Muscle layer of duodenum (tissue), 2 donors: ENCODE results near the gene SUMO2.
A peak's percentile ranks its signal among the peaks of the same experiment; 100 is the strongest.
"Not testable (repeated sequence)": the region's sequence is repeated elsewhere in the genome, so short reads cannot be mapped to it uniquely, and the experiment has no call there.

Source experiments
- H3K27ac ChIP-seq: one replicate; pipeline ENCODE4 v1.7.0; 2013; ENCODE audit warnings: mild to moderate bottlenecking, low read length
- H3K27me3 ChIP-seq: one replicate; pipeline ENCODE4 v1.7.0; 2013; ENCODE audit warnings: low read depth, mild to moderate bottlenecking, control low read depth, low read length
- H3K36me3 ChIP-seq, 2 donors: one replicate each; pipeline ENCODE4 v1.7.0; 2013; ENCODE audit warnings: low read length in 2 of 2, control low read depth in 1 of 2, mild to moderate bottlenecking in 1 of 2; ENCODE audit not compliant: insufficient read depth in 2 of 2, control insufficient read depth in 1 of 2
- H3K4me1 ChIP-seq, 2 donors: one replicate each; pipeline ENCODE4 v1.7.0; 2013; ENCODE audit warnings: low read length in 2 of 2, mild to moderate bottlenecking in 2 of 2, control low read depth in 1 of 2, moderate library complexity in 1 of 2; ENCODE audit not compliant: insufficient read depth in 2 of 2, control insufficient read depth in 1 of 2
- H3K4me3 ChIP-seq, 2 donors: one replicate each; pipeline ENCODE4 v1.7.0; 2013; ENCODE audit warnings: low read length in 2 of 2, low read depth in 1 of 2, mild to moderate bottlenecking in 1 of 2
- H3K9me3 ChIP-seq, 2 donors: one replicate each; pipeline ENCODE4 v1.7.0; 2013; ENCODE audit warnings: low read length in 2 of 2, control low read depth in 1 of 2, mild to moderate bottlenecking in 1 of 2; ENCODE audit not compliant: control insufficient read depth in 1 of 2
- donor health status: healthy.

The SUMO2 gene

DNA sequence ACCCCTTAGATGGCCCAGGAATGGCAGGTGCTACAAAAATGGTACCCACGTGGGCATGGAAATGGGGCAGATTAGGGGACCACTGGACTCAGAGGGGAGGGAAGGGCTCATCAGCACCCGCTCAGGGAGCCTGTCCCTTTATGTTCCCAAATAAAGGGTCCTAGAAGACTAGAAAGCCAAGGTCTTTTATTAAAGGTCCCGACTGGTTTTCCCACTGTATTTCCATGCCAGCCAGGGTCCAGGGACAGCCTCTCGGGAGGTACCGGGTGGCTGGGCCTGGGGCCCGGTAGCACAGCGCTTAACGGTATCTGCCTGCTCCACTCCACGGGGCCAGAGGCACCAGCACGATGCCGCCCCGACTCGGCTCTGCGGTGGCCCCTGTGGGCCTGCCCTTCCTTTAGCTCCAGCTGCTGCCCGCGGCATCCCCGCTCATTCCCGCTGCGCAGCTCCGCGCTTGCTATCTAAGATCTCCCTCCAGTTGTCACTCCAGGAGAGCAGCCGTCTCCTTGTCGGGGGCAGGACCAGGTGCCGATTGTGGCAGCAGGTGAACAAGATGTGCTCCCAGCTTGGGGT lies 52.6 kb downstream of the SUMO2 start:
- Histone ChIP-seq H3K27ac (peak overlapping the region; percentile 51), H3K36me3 (peaks cover 9 to 19% of the 10 kb centered on the region in 2 donors), H3K4me1 (peaks cover 5 to 9% of the 10 kb centered on the region in 2 donors), H3K4me3 (peak overlapping the region; percentile 67 to 94), H3K9me3 (no peaks in the 10 kb centered on the region), H3K27me3 (no peaks in the 10 kb centered on the region)

DNA sequence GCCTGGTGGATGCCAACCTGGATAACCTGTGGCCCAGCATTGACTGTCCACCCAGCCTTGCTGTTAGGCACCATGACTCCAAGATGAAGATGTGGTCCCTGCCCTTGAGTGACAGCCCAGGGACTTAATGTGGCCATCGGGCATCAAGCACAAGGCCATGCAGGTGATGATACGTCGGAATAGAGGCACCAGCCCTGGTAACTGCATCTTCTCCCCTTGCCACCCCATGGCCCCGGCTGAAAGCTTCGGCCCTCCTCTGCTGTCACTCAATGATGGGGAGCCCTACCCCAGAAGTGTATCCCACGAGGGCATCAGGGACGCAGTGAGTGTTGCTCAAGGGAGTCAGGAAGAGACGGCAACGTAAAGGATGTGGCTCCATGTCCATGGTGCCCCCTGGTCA lies 53.2 kb downstream of the SUMO2 start:
- Histone ChIP-seq H3K27ac (no peak overlapping the region), H3K9me3 (no peaks in the 10 kb centered on the region), H3K36me3 (peaks cover 9 to 19% of the 10 kb centered on the region in 2 donors), H3K27me3 (no peaks in the 10 kb centered on the region), H3K4me1 (peaks cover 5 to 12% of the 10 kb centered on the region in 2 donors), H3K4me3 (no peak overlapping the region)

DNA sequence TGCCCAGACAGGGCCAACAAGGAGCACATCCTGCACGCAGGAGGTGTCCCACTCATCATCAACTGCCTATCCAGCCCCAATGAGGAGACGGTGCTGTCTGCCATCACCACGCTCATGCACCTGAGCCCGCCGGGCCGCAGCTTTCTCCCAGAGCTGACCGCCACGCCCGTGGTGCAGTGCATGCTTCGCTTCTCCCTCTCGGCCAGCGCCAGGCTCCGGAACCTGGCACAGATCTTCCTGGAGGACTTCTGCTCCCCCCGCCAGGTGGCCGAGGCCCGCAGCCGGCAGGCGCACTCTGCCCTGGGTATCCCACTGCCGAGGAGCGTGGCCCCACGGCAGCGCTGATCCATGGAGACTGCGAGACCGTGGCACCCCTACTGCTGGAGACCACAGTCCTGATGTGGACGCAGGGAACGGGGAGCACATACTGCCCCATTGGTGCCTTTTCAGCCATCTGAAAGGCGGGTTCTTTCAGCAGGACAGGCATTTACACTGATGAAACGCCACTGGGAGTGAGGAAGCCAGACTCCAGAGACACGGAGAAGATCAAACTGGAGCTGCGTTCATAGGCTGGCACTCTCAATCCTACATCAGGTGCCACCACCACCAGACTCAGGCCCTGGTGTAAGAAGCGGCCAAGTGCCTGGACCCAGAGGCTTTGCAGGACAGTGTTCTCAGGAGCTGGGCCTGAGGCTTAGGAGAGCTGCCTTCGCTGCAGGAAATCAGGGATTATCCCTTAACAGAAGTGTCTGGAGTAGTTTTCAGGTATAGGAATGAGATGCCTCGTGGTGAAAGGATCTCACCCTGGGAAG lies 53.9 kb downstream of the SUMO2 start:
- Histone ChIP-seq H3K4me3 (no peak overlapping the region), H3K27me3 (no peaks in the 10 kb centered on the region), H3K4me1 (peaks cover 5 to 14% of the 10 kb centered on the region in 2 donors), H3K9me3 (no peaks in the 10 kb centered on the region), H3K27ac (no peak overlapping the region), H3K36me3 (peaks cover 9 to 19% of the 10 kb centered on the region in 2 donors)

DNA sequence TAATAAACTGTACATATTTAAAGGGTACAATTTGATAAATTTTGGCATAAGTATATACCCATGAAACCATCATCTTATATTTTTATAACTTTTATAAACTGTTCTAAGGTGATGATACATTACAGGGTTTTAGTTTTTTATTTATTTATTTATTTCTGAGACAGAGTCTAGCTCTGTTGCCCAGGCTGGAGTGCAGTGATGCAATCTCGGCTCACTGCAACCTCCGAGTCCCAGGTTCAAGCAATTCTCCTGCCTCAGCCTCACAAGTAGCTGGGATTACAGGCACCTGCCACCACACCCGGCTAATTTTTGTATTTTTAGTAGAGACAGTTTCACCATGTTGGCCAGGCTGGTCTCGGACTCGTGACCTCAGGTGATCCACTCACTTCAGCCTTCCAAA lies 54.8 kb downstream of the SUMO2 start:
- Histone ChIP-seq H3K4me1 (peaks cover 5 to 14% of the 10 kb centered on the region in 2 donors), H3K36me3 (peaks cover 9 to 19% of the 10 kb centered on the region in 2 donors)
- not testable (repeated sequence) for H3K27ac ChIP-seq

DNA sequence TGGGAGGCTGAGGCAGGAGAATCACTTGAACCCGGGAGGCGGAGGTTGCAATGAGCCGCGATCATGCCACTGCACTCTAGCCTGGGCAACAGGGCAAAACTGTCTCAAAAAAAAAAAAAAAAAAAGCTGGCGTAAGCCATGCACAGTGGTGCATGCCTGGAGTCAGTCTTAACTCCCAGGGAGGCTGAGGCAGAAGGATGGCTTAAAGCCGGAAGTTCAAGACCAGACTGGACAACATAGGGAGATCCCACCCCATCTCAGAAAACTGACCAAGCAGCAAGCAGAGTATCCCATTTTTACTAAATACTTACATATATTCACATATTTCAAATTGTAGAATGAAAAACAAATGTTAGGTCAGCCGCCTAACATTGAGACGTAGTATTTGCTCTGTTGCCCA lies 55.8 kb downstream of the SUMO2 start:
- Histone ChIP-seq H3K36me3 (peaks cover 9 to 19% of the 10 kb centered on the region in 2 donors), H3K4me1 (peaks cover 5 to 10% of the 10 kb centered on the region in 2 donors), H3K27ac (no peak overlapping the region), H3K9me3 (no peaks in the 10 kb centered on the region), H3K4me3 (no peak overlapping the region), H3K27me3 (no peaks in the 10 kb centered on the region)

More for the DNA sequence above, 54.8 kb downstream of the SUMO2 start:
- not testable (repeated sequence) for H3K27me3 ChIP-seq, H3K9me3 ChIP-seq, H3K4me3 ChIP-seq

DNA sequence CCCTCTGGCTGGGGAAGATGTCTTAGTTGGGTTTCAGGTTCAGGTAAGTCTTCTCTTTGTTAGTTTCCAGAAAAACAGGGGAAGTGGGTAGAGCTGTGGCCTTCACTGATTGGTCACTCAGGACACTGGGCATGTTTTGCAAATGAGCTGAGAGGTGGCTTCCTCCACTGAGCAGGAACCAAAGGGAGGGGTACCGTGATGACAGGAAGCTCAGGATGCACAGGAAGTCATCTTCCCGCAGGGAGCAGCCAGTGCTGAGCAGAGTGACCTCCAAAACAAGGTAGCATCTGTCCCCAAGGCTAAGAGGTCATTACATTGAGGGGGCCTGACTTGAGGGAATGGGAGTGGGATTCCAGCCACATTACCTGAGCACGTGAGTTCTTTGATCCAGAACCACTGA lies 56.8 kb downstream of the SUMO2 start:
- Histone ChIP-seq H3K4me1 (peaks cover 5 to 10% of the 10 kb centered on the region in 2 donors), H3K9me3 (no peaks in the 10 kb centered on the region), H3K27me3 (no peaks in the 10 kb centered on the region), H3K27ac (no peak overlapping the region), H3K4me3 (no peak overlapping the region), H3K36me3 (peaks cover 9 to 21% of the 10 kb centered on the region in 2 donors)

DNA sequence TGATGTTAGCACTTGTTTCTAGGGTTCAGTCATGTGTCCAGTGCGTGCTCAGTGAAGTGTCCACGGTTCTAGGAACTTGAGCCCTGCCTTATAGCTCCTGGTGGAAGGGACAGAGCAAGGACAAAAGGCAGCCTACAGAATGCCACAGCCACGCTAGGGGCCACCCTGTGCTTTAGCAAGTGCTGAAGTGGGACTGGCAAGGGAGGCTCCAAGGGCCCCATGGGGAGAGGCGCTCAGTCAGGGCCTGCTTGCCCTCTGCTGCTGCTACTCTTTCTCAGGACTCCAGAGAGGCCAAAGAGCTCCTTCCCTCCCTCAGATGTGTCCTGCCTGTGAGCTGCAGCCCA lies 58.0 kb downstream of the SUMO2 start:
- Histone ChIP-seq H3K4me1 (peaks cover 0 to 6% of the 10 kb centered on the region in 2 donors), H3K36me3 (peaks cover 3 to 18% of the 10 kb centered on the region in 2 donors), H3K27ac (peak overlapping the region; percentile 86), H3K9me3 (no peaks in the 10 kb centered on the region), H3K27me3 (no peaks in the 10 kb centered on the region), H3K4me3 (no peak overlapping the region)

DNA sequence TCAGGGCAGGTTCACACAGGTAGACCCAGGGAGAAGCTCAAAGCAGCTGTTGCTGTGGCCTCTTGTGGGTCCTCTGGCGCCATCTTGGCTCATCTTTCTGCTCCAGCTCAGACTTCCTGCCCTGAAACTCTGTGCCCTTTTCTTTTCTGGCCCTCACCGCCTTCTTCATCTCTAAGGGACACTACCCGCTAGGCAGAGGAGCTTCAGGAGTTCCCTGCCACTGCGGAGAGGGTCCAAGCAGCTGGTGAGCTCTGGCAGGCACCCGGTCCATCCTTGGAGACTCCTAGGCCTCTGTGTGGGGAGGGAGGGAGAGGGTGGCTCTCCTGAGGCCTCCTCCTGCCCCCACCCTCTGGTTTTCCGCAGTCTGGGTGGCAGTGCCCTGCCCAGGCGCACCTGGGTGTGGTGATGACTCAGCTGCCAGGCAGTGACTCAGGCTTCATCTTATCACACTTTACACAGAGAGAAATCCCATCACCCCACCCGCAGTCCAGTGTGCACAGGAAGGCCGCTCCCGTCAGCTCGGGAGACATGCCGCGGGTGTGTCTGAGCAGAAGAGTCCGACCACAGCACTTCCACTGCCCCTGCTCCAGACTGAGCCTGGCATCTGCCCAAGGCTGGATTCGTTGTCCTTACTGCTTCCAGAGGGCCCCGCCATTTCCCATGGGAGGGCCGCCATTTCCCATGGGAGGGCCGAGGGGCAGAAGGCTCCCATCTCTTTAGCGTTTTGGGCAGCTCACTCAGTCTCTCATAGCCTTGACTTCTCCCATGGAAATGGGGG lies 58.5 kb downstream of the SUMO2 start:
- H3K27me3 ChIP-seq = no peaks in the 10 kb centered on the region
- H3K4me3 ChIP-seq = no peak overlapping the region
- H3K27ac ChIP-seq = peak overlapping the region; percentile 86
- peaks cover 0 to 6% of the 10 kb centered on the region in 2 donors for H3K4me1 ChIP-seq
- H3K9me3 ChIP-seq = no peaks in the 10 kb centered on the region
- H3K36me3 ChIP-seq = peaks cover 0 to 12% of the 10 kb centered on the region in 2 donors

DNA sequence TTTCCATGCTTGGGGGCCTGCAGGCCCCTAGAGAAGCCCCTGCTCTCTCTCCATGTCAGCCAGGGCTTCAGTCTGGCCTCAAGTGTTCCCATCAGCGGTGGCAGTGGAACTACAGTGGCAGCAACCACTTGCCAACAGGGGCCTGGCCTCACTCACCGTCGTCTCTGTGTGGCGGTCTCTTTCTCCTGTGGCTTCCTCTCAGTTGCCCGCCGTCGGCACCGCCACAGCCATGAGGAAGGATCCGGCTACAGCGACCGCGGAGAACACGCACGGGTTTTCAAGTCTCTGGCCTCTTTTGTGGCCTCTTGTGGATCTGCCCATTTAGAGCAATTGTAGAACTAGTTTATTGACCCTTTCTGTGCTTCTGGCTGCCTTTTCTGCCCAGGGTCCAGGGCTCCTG lies 64.5 kb downstream of the SUMO2 start:
- H3K27me3 ChIP-seq = no peaks in the 10 kb centered on the region
- peaks cover 6 to 24% of the 10 kb centered on the region in 2 donors for H3K4me1 ChIP-seq
- H3K36me3 ChIP-seq = peaks cover 0 to 6% of the 10 kb centered on the region in 2 donors
- no peak overlapping the region for H3K4me3 ChIP-seq
- no peaks in the 10 kb centered on the region for H3K9me3 ChIP-seq
- H3K27ac ChIP-seq = no peak overlapping the region

DNA sequence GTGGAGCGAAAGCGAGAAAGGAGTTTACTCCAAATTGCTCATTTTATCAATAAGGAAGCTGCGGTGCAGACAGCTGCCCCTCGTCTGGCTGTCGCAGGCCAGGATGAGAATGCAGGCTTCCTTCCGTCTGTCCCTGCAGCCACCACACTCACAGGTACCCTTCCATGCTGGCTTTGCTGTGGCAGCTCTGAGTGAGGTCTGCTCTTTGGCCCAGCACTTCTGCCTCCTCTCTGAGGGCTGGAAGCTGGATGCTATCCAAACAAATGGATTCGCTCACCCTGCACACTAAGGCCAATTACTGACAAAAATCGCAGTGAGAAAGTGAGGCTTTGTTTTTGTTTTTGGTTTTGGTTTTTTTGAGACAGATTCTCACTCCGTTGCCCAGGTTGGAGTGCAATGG lies 66.0 kb downstream of the SUMO2 start:
- H3K4me1 ChIP-seq = peaks cover 6 to 24% of the 10 kb centered on the region in 2 donors

More for the DNA sequence above, 66.0 kb downstream of the SUMO2 start:
- Histone ChIP-seq H3K27ac (no peak overlapping the region), H3K36me3 (peaks cover 0 to 6% of the 10 kb centered on the region in 2 donors), H3K9me3 (no peaks in the 10 kb centered on the region), H3K4me3 (no peak overlapping the region), H3K27me3 (no peaks in the 10 kb centered on the region)
